ENCODE data around the gene GPC3.

DNA sequence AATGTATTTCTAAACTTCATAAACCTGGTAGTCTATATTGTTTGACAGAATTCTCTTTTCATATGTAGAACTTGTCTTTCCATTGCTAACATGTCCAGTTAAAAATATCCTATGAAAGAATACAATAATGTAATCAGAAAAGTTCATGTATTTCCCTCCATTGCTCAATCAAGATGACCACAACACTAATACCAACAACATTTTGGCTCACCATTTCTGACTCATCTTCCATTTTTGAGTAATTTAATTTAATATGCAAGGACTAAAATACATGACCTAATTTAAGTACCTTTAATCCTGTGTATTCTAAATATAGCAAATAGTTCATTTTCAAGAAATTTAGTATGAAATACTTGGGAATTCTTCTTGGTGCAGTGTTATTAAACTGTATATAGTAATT lies 330.6 kb downstream of the GPC3 start:
- TF ChIP-seq CTCF (IDR thresholded peaks at IDR 0.05; ENCODE audit: low read length) = no peak
- no peak for TF ChIP-seq EZH2 (IDR thresholded peaks at IDR 0.05; ENCODE audit: borderline replicate concordance, low read length)
